H9 (cell line): ENCODE results near the gene MR1. TPM values are rescaled to one million over a fixed set of nuclear protein-coding genes. Genes with fewer than 3 reads are reported as not detected.

ENCODE experiments used
- DNase-seq: peaks from one replicate; pipeline ENCODE4 v3.0.0-alpha.2; 2017
- H2AFZ ChIP-seq: one replicate; pipeline ENCODE4 v1.6.1; 2013; ENCODE audit warnings: mild to moderate bottlenecking, low read length, control low read depth, moderate library complexity
- H2AK5ac ChIP-seq: 2 replicates; pipeline ENCODE4 v1.6.1; 2013; ENCODE audit warnings: low read length, control low read depth, mixed read lengths; ENCODE audit not compliant: insufficient read length
- H2BK120ac ChIP-seq: one replicate; pipeline ENCODE4 v1.6.1; 2013; ENCODE audit warnings: low read depth, mild to moderate bottlenecking, low read length, control low read depth, inconsistent platforms; ENCODE audit not compliant: poor library complexity, severe bottlenecking
- H2BK12ac ChIP-seq: 2 replicates; pipeline ENCODE4 v1.6.1; 2013; ENCODE audit warnings: low read length, control low read depth, mixed read lengths, low read depth; ENCODE audit not compliant: insufficient read length
- H2BK15ac ChIP-seq: 2 replicates; pipeline ENCODE4 v1.6.1; 2013; ENCODE audit warnings: low read depth, low read length, control low read depth
- H2BK20ac ChIP-seq: one replicate; pipeline ENCODE4 v1.6.1; 2013; ENCODE audit warnings: low read depth, mild to moderate bottlenecking, low read length, control low read depth, inconsistent platforms; ENCODE audit not compliant: poor library complexity, severe bottlenecking
- H2BK5ac ChIP-seq: 2 replicates; pipeline ENCODE4 v1.6.1; 2013; ENCODE audit warnings: low read length, control low read depth, mixed read lengths; ENCODE audit not compliant: insufficient read length
- H3K14ac ChIP-seq: 2 replicates; pipeline ENCODE4 v1.6.1; 2013; ENCODE audit warnings: low read length, control low read depth; ENCODE audit not compliant: insufficient read depth
- H3K18ac ChIP-seq: 2 replicates; pipeline ENCODE4 v1.6.1; 2013; ENCODE audit warnings: low read depth, mild to moderate bottlenecking, mixed read lengths, low read length, control low read depth; ENCODE audit not compliant: insufficient read length
- H3K23ac ChIP-seq: 2 replicates; pipeline ENCODE4 v1.6.1; 2013; ENCODE audit warnings: low read length, control low read depth, mixed read lengths, low read depth; ENCODE audit not compliant: insufficient read length
- H3K23me2 ChIP-seq: 2 replicates; pipeline ENCODE4 v1.6.1; 2013; ENCODE audit warnings: low read depth, mild to moderate bottlenecking, mixed read lengths, low read length, control low read depth; ENCODE audit not compliant: insufficient read length, poor library complexity, severe bottlenecking
- H3K27ac ChIP-seq: 2 replicates; pipeline ENCODE4 v1.5.1; 2013; ENCODE audit warnings: low read length, control low read depth, mixed read lengths, low read depth; ENCODE audit not compliant: insufficient read length
- H3K27me3 ChIP-seq: 2 replicates; pipeline ENCODE4 v1.6.1; 2013; ENCODE audit warnings: low read length, control low read depth, inconsistent platforms; ENCODE audit not compliant: insufficient read depth
- H3K4ac ChIP-seq: 2 replicates; pipeline ENCODE4 v1.6.1; 2013; ENCODE audit warnings: low read depth, mild to moderate bottlenecking, control low read depth, inconsistent platforms, low read length, moderate library complexity
- H3K4me1 ChIP-seq: 2 replicates; pipeline ENCODE4 v1.6.1; 2013; ENCODE audit warnings: low read length, control low read depth, inconsistent platforms; ENCODE audit not compliant: insufficient read depth
- H3K4me2 ChIP-seq: 2 replicates; pipeline ENCODE4 v1.6.1; 2013; ENCODE audit warnings: low read length, control low read depth, mixed read lengths; ENCODE audit not compliant: insufficient read length, insufficient read depth
- H3K56ac ChIP-seq: 2 replicates; pipeline ENCODE4 v1.6.1; 2013; ENCODE audit warnings: low read depth, mild to moderate bottlenecking, mixed read lengths, low read length, control low read depth; ENCODE audit not compliant: insufficient read length
- H3K79me1 ChIP-seq: 2 replicates; pipeline ENCODE4 v1.6.1; 2013; ENCODE audit warnings: low read depth, mild to moderate bottlenecking, moderate library complexity, low read length, control low read depth, inconsistent platforms; ENCODE audit not compliant: insufficient read depth, poor library complexity, severe bottlenecking
- H3K79me2 ChIP-seq: 2 replicates; pipeline ENCODE4 v1.6.1; 2013; ENCODE audit warnings: low read length, control low read depth, inconsistent platforms; ENCODE audit not compliant: insufficient read depth
- H3K9ac ChIP-seq: 2 replicates; pipeline ENCODE4 v1.6.1; 2013; ENCODE audit warnings: low read length, control low read depth, mixed read lengths; ENCODE audit not compliant: insufficient read length; ENCODE audit errors: extremely low read depth
- H3K9me3 ChIP-seq: one replicate; pipeline ENCODE4 v1.6.1; 2013; ENCODE audit warnings: low read depth, low read length, inconsistent platforms; ENCODE audit not compliant: control insufficient read depth
- H3T11ph ChIP-seq: one replicate; pipeline ENCODE4 v1.6.1; 2013; ENCODE audit warnings: mild to moderate bottlenecking, low read length, control low read depth, inconsistent platforms
- H4K20me1 ChIP-seq: one replicate; pipeline ENCODE4 v1.6.1; 2013; ENCODE audit not compliant: control insufficient read depth, insufficient read length, insufficient read depth
- H4K5ac ChIP-seq: 2 replicates; pipeline ENCODE4 v1.6.1; 2013; ENCODE audit warnings: low read depth, mild to moderate bottlenecking, mixed read lengths, low read length, control low read depth; ENCODE audit not compliant: insufficient read length
- H4K8ac ChIP-seq: replicated peaks from 2 replicates; pipeline ENCODE4 v1.6.1; 2013; ENCODE audit warnings: low read length, control low read depth, mixed read lengths, low read depth; ENCODE audit not compliant: insufficient read length
- H4K91ac ChIP-seq: 2 replicates; pipeline ENCODE4 v1.6.1; 2013; ENCODE audit warnings: low read depth, mild to moderate bottlenecking, moderate library complexity, mixed read lengths, low read length, control low read depth; ENCODE audit not compliant: insufficient read length
- H3K27ac Mint-ChIP-seq, 3 experiments: 2 replicates in 2 of 3; 3 replicates in 1 of 3; pipeline ENCODE4 v1.8.0; 2020 to 2021; ENCODE audit warnings: mixed read lengths in 3 of 3, mild to moderate bottlenecking in 1 of 3, moderate library complexity in 1 of 3
- H3K27me3 Mint-ChIP-seq: 2 replicates; pipeline ENCODE4 v1.8.0; 2021; ENCODE audit warnings: low read depth, mild to moderate bottlenecking, moderate library complexity, mixed read lengths
- H3K36me3 Mint-ChIP-seq, 3 experiments: 2 replicates in 2 of 3; 3 replicates in 1 of 3; pipeline ENCODE4 v1.8.0; 2020 to 2021; ENCODE audit warnings: low read depth in 3 of 3, mixed read lengths in 3 of 3; ENCODE audit not compliant: insufficient read depth in 1 of 3
- H3K4me1 Mint-ChIP-seq, 2 experiments: 2 replicates each; pipeline ENCODE4 v1.8.0; 2020; ENCODE audit warnings: mixed read lengths in 2 of 2
- H3K4me3 Mint-ChIP-seq, 2 experiments: 2 replicates in 1 of 2; 3 replicates in 1 of 2; pipeline ENCODE4 v1.8.0; 2020 to 2021; ENCODE audit warnings: mild to moderate bottlenecking in 2 of 2, mixed read lengths in 2 of 2, moderate library complexity in 1 of 2
- H3K9me3 Mint-ChIP-seq, 2 experiments: 2 replicates in 1 of 2; 3 replicates in 1 of 2; pipeline ENCODE4 v1.8.0; 2020; ENCODE audit warnings: mild to moderate bottlenecking in 2 of 2, mixed read lengths in 2 of 2, moderate library complexity in 1 of 2
- WGBS: extraction: QIAGEN DNeasy Blood & Tissue Kit; methylation state at CpG from one replicate; pipeline ENCODE4 v1.1.7; 2013; ENCODE audit warnings: missing lambda C conversion rate, low lambda C conversion rate, mixed read lengths; ENCODE audit not compliant: insufficient read length; ENCODE audit errors: extremely low coverage; 5-methylcytosine and 5-hydroxymethylcytosine counted together
- total RNA-seq: library from RNA; stranded (reverse); gene quantifications from 2 replicates; pipeline ENCODE4 v1.2.1, GENCODE V29; 2021
- TF ChIP-seq, protein P1 (sequence below): fragments of 200-600 bp; sonication (generic); conservative IDR thresholded peaks from 3 replicates; pipeline ENCODE4 v1.8.0; 2021; ENCODE audit warnings: antibody characterized with exemption, mild to moderate bottlenecking

The MR1 gene
- total RNA-seq, 1 experiment from 2014 or later: 0.02 TPM

DNA sequence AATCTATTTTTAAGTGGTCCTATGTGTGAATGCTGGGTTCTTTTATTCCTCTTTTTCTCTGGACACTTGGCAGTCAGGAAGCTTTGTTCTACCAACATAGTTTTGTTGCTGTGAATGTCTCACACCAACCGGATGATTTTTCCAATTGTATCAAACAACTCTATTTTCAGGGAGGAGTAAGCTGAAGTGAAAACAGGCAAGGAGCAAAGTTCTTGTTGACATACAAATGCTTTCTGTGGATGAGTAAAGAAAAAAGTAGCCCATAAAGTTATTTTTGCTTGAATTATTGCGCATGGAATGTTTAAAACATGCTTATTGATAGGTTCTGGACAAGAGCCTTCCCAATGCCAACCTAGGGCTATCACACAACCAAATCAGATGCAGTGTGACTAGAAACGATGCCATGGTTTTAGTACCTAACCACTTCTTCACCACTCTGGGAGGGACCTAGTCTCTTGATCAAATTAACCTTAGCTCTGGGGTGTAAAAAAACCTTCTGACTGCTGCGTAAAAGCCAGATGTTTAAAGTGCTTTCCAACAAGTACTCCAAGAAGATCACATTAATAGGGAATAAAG lies 59.2 kb downstream of the MR1 start:
- Mint-ChIP-seq H3K36me3 (peaks cover 6 to 12% (median 8%) of the 10 kb centered on the region in 3 experiments; a peak in 5 of 7 replicates), H3K4me3 (no peak overlapping the region), H3K9me3 (peaks cover 0 to 2% of the 10 kb centered on the region in 2 experiments; a peak in 2 of 5 replicates), H3K4me1 (peaks cover 55 to 63% of the 10 kb centered on the region in 2 experiments), H3K27ac (no peak overlapping the region), H3K27me3 (peaks cover 32% of the 10 kb centered on the region)
- H2AFZ ChIP-seq: no peak overlapping the region
- H3K23ac ChIP-seq: no peak overlapping the region
- no peaks in the 10 kb centered on the region for H3K79me2 ChIP-seq
- H3T11ph ChIP-seq: no peak overlapping the region
- no peak overlapping the region for H4K91ac ChIP-seq
- H3K27me3 ChIP-seq: peaks cover 3% of the 10 kb centered on the region; the same call in 1 of the 2 replicates
- no peaks in the 10 kb centered on the region for H3K79me1 ChIP-seq
- H2BK5ac ChIP-seq: no peak overlapping the region
- peaks cover 2% of the 10 kb centered on the region for H4K20me1 ChIP-seq
- TF ChIP-seq, protein P1, sequence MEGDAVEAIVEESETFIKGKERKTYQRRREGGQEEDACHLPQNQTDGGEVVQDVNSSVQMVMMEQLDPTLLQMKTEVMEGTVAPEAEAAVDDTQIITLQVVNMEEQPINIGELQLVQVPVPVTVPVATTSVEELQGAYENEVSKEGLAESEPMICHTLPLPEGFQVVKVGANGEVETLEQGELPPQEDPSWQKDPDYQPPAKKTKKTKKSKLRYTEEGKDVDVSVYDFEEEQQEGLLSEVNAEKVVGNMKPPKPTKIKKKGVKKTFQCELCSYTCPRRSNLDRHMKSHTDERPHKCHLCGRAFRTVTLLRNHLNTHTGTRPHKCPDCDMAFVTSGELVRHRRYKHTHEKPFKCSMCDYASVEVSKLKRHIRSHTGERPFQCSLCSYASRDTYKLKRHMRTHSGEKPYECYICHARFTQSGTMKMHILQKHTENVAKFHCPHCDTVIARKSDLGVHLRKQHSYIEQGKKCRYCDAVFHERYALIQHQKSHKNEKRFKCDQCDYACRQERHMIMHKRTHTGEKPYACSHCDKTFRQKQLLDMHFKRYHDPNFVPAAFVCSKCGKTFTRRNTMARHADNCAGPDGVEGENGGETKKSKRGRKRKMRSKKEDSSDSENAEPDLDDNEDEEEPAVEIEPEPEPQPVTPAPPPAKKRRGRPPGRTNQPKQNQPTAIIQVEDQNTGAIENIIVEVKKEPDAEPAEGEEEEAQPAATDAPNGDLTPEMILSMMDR: no peak
- no peak overlapping the region for H4K8ac ChIP-seq
- peaks cover 14% of the 10 kb centered on the region for H3K23me2 ChIP-seq
- no peak overlapping the region for H2AK5ac ChIP-seq
- no peak overlapping the region for H2BK120ac ChIP-seq
- no peak overlapping the region for H4K5ac ChIP-seq
- H3K27ac ChIP-seq: no peak overlapping the region
- H3K9me3 ChIP-seq: no peaks in the 10 kb centered on the region
- H3K18ac ChIP-seq: no peak overlapping the region
- no peak overlapping the region for H2BK20ac ChIP-seq
- no peak overlapping the region for H3K4ac ChIP-seq
- H3K9ac ChIP-seq: no peak overlapping the region
- WGBS: no CpG with 5 or more reads among the region's 4 CpGs
- no peak overlapping the region for H3K14ac ChIP-seq
- H3K4me1 ChIP-seq: peaks cover 12% of the 10 kb centered on the region; the same call in 1 of the 2 replicates
- H2BK12ac ChIP-seq: no peak overlapping the region
- no peak overlapping the region for H2BK15ac ChIP-seq
- H3K56ac ChIP-seq: no peak overlapping the region
- no peak for DNase-seq
- no peak overlapping the region for H3K4me2 ChIP-seq
